ENCODE data around the gene DBNDD1. TPM values are rescaled to one million over a fixed set of nuclear protein-coding genes. Genes with fewer than 3 reads are reported as not detected.

DBNDD1 gene
- total and polyA plus RNA-seq, 2 donors (not counting 1 experiment from before 2014, with no cell fraction given), result 3.1 to 72.1 TPM

DNA sequence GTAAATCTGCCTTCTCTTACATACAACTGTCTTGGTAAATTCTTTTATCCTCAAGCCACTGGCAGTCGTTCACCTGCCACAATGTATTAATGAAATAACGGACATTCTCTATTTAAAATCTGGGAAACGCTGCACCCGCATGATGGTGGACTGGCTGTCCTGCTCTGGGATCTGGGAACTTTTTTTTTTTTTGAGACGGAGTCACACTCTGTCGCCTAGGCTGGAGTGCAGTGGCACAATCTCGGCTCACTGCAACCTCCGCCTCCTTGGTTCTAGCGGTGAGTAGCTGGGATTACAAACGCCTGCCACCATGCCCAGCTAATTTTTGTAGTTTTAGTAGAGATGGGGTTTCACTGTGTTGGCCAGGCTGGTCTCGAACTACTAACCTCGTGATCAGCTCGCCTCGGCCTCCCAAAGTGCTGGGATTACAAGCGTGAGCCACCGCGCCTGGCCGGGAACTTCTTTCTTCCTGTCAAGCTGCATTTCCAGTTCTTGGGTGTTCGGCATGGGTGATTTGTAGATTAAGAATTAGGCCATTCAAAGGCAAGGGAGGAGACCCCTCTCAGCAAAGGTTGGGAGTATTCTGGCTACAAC, 29.6 kb upstream of the DBNDD1 start:
- H3K4me2 ChIP-seq (replicated peaks; ENCODE audit: low read depth, low read length, poor library complexity, severe bottlenecking), result no peak overlapping the region
- peaks cover 13 to 15% of the 10 kb centered on the region in 2 donors for H3K4me1 ChIP-seq (ENCODE audit: control insufficient read depth in 2 of 2, insufficient read depth in 2 of 2, low read length in 2 of 2)
- H3K36me3 ChIP-seq (replicated peaks in 1 of 2; ENCODE audit: control extremely low read depth in 1 of 2, control insufficient read depth in 1 of 2, extremely low read depth in 1 of 2, insufficient read depth in 2 of 2, low read length in 1 of 2), result no peaks in the 10 kb centered on the region
- DNase-seq (no peak), ATAC-seq (ENCODE audit: low read depth) (no peak)
- H3K27ac ChIP-seq (ENCODE audit: low read length in 2 of 2), result no peak overlapping the region
- no peak for TF ChIP-seq EZH2 (IDR thresholded peaks at IDR 0.05; ENCODE audit: borderline replicate concordance, insufficient read depth, low read depth, low read length, poor library complexity, severe bottlenecking)
- TF ChIP-seq, protein P1, sequence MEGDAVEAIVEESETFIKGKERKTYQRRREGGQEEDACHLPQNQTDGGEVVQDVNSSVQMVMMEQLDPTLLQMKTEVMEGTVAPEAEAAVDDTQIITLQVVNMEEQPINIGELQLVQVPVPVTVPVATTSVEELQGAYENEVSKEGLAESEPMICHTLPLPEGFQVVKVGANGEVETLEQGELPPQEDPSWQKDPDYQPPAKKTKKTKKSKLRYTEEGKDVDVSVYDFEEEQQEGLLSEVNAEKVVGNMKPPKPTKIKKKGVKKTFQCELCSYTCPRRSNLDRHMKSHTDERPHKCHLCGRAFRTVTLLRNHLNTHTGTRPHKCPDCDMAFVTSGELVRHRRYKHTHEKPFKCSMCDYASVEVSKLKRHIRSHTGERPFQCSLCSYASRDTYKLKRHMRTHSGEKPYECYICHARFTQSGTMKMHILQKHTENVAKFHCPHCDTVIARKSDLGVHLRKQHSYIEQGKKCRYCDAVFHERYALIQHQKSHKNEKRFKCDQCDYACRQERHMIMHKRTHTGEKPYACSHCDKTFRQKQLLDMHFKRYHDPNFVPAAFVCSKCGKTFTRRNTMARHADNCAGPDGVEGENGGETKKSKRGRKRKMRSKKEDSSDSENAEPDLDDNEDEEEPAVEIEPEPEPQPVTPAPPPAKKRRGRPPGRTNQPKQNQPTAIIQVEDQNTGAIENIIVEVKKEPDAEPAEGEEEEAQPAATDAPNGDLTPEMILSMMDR (IDR thresholded peaks at IDR 0.05), result no peak
- no peaks in the 10 kb centered on the region for H3K79me2 ChIP-seq (ENCODE audit: control insufficient read depth, insufficient read depth, low read length)
- intact Hi-C loops (cut with micrococcal nuclease), result no loop called here
- no peak overlapping the region for H3K9ac ChIP-seq (ENCODE audit: low read length)
- no peak overlapping the region for H3K4me3 Mint-ChIP-seq
- 95% methylated on average over 18 of the region's 19 CpGs for WGBS (ENCODE audit: insufficient coverage)
- ChIA-PET POLR2A (no interaction called here), CTCF (no interaction called here)
- peaks cover 7% of the 10 kb centered on the region for H3K4me1 Mint-ChIP-seq
- H2AFZ ChIP-seq (ENCODE audit: insufficient read depth, low read depth, low read length, poor library complexity, severe bottlenecking), result no peak overlapping the region
- H3K9me3 Mint-ChIP-seq (ENCODE audit: insufficient read depth), result peaks cover 6% of the 10 kb centered on the region
- H3K9me3 ChIP-seq (ENCODE audit: control extremely low read depth in 1 of 3, control insufficient read depth in 2 of 3, insufficient read depth in 1 of 3, low read length in 2 of 3), result peaks cover 0 to 24% (median 3%) of the 10 kb centered on the region in 3 donors
- H3K27me3 Mint-ChIP-seq, result peaks cover 18% of the 10 kb centered on the region
- H3K27me3 ChIP-seq (replicated peaks in 1 of 4; ENCODE audit: control extremely low read depth in 1 of 4, control insufficient read depth in 3 of 4, insufficient read depth in 4 of 4, low read length in 3 of 4), result peaks cover 0 to 28% (median 13%) of the 10 kb centered on the region in 4 experiments
- H3K4me3 ChIP-seq (ENCODE audit: control extremely low read depth in 1 of 5, extremely low read depth in 1 of 5, insufficient read depth in 1 of 5, low read depth in 2 of 5, low read length in 4 of 5), result no peak overlapping the region
- H4K20me1 ChIP-seq (ENCODE audit: control insufficient read depth, insufficient read depth, low read length, poor library complexity, severe bottlenecking), result no peaks in the 10 kb centered on the region
- no peak overlapping the region for H3K27ac Mint-ChIP-seq

DNA sequence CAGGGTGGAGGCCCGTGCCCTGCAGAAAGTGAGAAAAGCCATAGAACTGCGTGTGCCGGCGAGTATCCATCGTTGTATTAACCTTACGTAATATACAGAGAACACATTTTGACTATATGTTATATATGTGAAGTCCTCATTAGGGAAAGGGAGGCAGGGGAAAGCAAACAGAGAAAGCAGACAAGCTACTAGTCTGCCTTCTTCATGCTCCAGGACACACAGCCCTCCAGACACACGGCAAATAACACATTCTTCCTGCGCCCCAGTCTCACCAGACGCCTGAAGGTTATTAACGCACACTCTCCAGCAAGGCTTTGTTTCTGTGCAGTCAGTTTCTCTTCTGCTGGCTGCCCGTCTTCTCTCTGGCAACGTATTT, 29.1 kb upstream of the DBNDD1 start:
- no peaks in the 10 kb centered on the region for H4K20me1 ChIP-seq (ENCODE audit: control insufficient read depth, insufficient read depth, low read length, poor library complexity, severe bottlenecking)
- 74% methylated on average over 6 of the region's 12 CpGs for WGBS (ENCODE audit: insufficient coverage)
- H2AFZ ChIP-seq (ENCODE audit: insufficient read depth, low read depth, low read length, poor library complexity, severe bottlenecking), result no peak overlapping the region
- POLR2A ChIA-PET, result no interaction called here
- Mint-ChIP-seq H3K27ac (no peak overlapping the region), H3K4me1 (peaks cover 7% of the 10 kb centered on the region), H3K4me3 (peak overlapping the region; percentile 44), H3K27me3 (peaks cover 18% of the 10 kb centered on the region), H3K9me3 (ENCODE audit: insufficient read depth) (peaks cover 4% of the 10 kb centered on the region)
- ATAC-seq (ENCODE audit: low read depth) (no peak), DNase-seq (peak; percentile 27)
- CTCF ChIA-PET, result no interaction called here
- TF ChIP-seq, protein P1 (IDR thresholded peaks at IDR 0.05), result no peak
- TF ChIP-seq EZH2 (IDR thresholded peaks at IDR 0.05; ENCODE audit: borderline replicate concordance, insufficient read depth, low read depth, low read length, poor library complexity, severe bottlenecking), result no peak
- H3K27me3 ChIP-seq (replicated peaks in 1 of 4; ENCODE audit: control extremely low read depth in 1 of 4, control insufficient read depth in 3 of 4, insufficient read depth in 4 of 4, low read length in 3 of 4), result peaks cover 0 to 28% (median 13%) of the 10 kb centered on the region in 4 experiments
- H3K9me3 ChIP-seq (ENCODE audit: control extremely low read depth in 1 of 3, control insufficient read depth in 2 of 3, insufficient read depth in 1 of 3, low read length in 2 of 3), result peaks cover 0 to 19% (median 3%) of the 10 kb centered on the region in 3 donors
- no peak overlapping the region for H3K27ac ChIP-seq (ENCODE audit: low read length in 2 of 2)
- intact Hi-C loops (cut with micrococcal nuclease), result no loop called here
- H3K4me1 ChIP-seq (ENCODE audit: control insufficient read depth in 2 of 2, insufficient read depth in 2 of 2, low read length in 2 of 2), result peaks cover 13 to 15% of the 10 kb centered on the region in 2 donors
- no peak overlapping the region for H3K9ac ChIP-seq (ENCODE audit: low read length)
- H3K4me3 ChIP-seq (ENCODE audit: control extremely low read depth in 1 of 5, extremely low read depth in 1 of 5, insufficient read depth in 1 of 5, low read depth in 2 of 5, low read length in 4 of 5), result no peak overlapping the region
- H3K4me2 ChIP-seq (replicated peaks; ENCODE audit: low read depth, low read length, poor library complexity, severe bottlenecking), result no peak overlapping the region
- no peaks in the 10 kb centered on the region for H3K79me2 ChIP-seq (ENCODE audit: control insufficient read depth, insufficient read depth, low read length)
- no peaks in the 10 kb centered on the region for H3K36me3 ChIP-seq (replicated peaks in 1 of 2; ENCODE audit: control extremely low read depth in 1 of 2, control insufficient read depth in 1 of 2, extremely low read depth in 1 of 2, insufficient read depth in 2 of 2, low read length in 1 of 2)
